Stimulated activated naive B cell treated with anti-CD40 and anti-IgM and Interleukin-4, amounts not matched to agents 10 μg/mL and 1 μg/mL and 100 μg/mL, for 72 hours (primary cell): ENCODE data around the gene LCN1.

Experiments used
- ATAC-seq, 2 donors: fragments of 150-1000 bp; cut with Tn5 transposase; replicated peaks; 2 replicates each; pipeline ENCODE4 v1.10.0; 2021; ENCODE audit warnings: moderate library complexity in 1 of 2
- DNase-seq: peaks from one replicate; pipeline ENCODE4 v3.0.0; 2021
- H3K27ac Mint-ChIP-seq: one replicate; pipeline ENCODE4 v1.8.0; 2022; ENCODE audit warnings: mild to moderate bottlenecking, mixed read lengths
- H3K27me3 Mint-ChIP-seq, 2 donors: one replicate each; pipeline ENCODE4 v1.8.0; 2022; ENCODE audit warnings: mixed read lengths in 2 of 2
- H3K36me3 Mint-ChIP-seq, 2 donors: one replicate each; pipeline ENCODE4 v1.8.0; 2022; ENCODE audit warnings: mixed read lengths in 2 of 2, mild to moderate bottlenecking in 1 of 2
- H3K4me1 Mint-ChIP-seq, 2 donors: one replicate each; pipeline ENCODE4 v1.8.0; 2022; ENCODE audit warnings: mixed read lengths in 2 of 2, mild to moderate bottlenecking in 1 of 2
- H3K4me3 Mint-ChIP-seq, 2 donors: one replicate each; pipeline ENCODE4 v1.8.0; 2022; ENCODE audit warnings: mild to moderate bottlenecking in 2 of 2, mixed read lengths in 2 of 2, moderate library complexity in 1 of 2
- H3K9me3 Mint-ChIP-seq, 2 donors: one replicate each; pipeline ENCODE4 v1.8.0; 2022; ENCODE audit warnings: mixed read lengths in 2 of 2, mild to moderate bottlenecking in 1 of 2

The LCN1 gene

DNA sequence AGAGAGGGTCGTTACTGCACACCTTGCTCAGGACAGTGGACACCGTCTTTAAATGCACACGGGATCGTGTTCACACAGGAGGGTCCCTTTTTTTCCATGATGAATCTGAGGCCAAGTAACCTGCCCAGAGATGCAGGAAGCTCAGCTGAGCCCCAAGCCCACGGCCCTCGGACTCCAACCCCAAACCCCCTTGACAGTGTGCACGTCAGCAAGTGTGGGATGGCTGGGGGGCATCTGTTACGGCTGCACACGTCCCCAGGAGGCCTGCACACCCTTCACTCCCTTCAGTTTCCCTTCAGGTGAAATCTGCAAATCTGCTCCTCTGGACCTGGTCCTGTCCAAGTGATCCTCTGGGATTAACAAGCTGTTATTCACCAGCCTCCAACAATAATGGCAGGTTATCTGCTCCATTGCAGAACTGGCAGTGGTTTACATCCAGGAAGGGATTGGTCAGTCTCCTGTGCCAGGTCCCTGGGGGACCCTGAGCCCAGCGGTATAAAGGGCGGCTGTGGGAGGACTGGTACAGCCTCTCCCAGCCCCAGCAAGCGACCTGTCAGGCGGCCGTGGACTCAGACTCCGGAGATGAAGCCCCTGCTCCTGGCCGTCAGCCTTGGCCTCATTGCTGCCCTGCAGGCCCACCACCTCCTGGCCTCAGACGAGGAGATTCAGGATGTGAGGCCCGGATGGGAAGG is at the start of gene LCN1:
Gene LCN1, plus strand, starts transcription at position 525 of the 692 bp plus-strand sequence. Its CDS starts 58 bp downstream, at position 583.
- no peak for DNase-seq
- Mint-ChIP-seq H3K36me3 (no peaks in the 10 kb centered on the region), H3K9me3 (no peaks in the 10 kb centered on the region), H3K27me3 (peaks cover 20 to 33% of the 10 kb centered on the region in 2 donors), H3K4me3 (no peak within 1 kb of the TSS), H3K27ac (no peak within 1 kb of the TSS), H3K4me1 (no peaks in the 10 kb centered on the region)
- no peak for ATAC-seq

DNA sequence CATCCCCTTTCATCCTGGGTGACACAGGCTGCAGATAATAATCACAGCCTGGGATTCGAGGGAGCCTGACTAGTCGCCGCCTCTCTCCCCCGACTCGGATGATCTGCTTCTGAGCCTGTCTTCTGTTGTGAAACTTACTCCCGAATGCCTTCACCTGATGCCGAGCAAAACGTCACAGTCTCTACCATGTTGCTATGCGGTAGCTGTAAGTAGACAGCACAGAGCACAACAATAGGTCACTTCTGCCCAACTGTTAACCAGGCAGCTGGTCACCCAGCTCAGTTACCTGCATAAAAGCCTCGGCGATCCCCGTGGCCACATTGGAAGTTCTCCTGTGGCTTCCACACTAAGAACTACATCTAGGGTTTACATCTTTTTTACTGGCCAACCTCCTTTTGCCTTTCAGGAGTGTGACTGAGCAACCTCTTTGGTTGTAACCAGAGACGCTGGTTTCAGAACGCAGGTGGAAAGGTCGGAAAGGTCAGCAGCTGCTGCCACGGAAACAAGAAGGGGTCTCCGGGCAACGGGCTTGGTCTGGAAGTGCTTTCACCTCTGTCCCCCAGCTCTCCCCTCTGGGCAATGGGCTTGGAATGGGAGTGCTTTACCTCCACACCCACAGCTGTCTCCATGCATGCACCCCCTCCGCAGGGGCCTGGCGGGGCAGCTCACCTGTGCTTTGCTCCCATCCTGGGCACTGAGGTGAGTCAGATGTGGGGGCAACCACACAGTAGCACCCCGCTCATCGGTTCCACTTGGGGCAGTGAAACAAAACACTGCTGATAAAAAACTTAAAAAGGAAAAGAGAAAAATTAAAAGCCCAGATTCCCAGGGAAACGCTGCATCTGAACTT is 49.2 kb upstream of the LCN1 start:
- DNase-seq (no peak), ATAC-seq (no peak)
- H3K9me3 Mint-ChIP-seq: no peaks in the 10 kb centered on the region
- peaks cover 41 to 53% of the 10 kb centered on the region in 2 donors for H3K27me3 Mint-ChIP-seq
- peaks cover 0 to 3% of the 10 kb centered on the region in 2 donors for H3K4me1 Mint-ChIP-seq
- H3K36me3 Mint-ChIP-seq: no peaks in the 10 kb centered on the region
- H3K27ac Mint-ChIP-seq: no peak overlapping the region
- H3K4me3 Mint-ChIP-seq: no peak overlapping the region

DNA sequence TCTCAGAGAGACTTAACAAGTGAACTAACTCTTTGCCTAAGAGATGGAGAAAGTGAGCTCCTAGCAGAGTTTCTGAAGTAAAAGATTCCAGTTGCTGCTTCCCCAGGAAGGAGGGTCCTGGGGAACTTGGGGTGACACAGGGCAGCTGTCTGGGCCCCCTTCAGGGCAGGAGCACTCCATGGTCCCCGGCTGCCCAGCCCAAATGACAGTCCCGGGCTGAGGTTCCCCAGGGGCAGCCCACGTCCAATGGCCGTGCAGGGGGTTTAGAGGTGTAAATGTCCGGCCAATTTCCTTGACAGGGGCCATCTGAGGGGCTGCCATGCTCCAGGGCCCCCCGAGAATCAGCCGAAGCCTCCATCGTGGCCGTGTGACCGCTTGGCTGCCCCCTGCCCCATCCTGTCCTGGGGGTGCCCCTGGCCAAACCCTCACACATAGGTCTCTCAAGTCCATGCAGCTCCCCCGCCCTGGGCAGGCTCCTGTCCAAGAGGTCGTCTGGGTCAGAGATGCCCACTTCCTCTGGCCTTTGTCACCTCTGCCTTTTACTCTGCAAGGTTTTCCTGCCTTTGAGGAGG is 47.2 kb upstream of the LCN1 start:
- ATAC-seq: no peak
- H3K4me3 Mint-ChIP-seq: no peak overlapping the region
- H3K27me3 Mint-ChIP-seq: peaks cover 31 to 58% of the 10 kb centered on the region in 2 donors
- H3K36me3 Mint-ChIP-seq: peaks cover 3% of the 10 kb centered on the region in 2 donors
- no peak overlapping the region for H3K27ac Mint-ChIP-seq
- H3K9me3 Mint-ChIP-seq: no peaks in the 10 kb centered on the region
- no peak for DNase-seq
- peaks cover 5% of the 10 kb centered on the region in 2 donors for H3K4me1 Mint-ChIP-seq

DNA sequence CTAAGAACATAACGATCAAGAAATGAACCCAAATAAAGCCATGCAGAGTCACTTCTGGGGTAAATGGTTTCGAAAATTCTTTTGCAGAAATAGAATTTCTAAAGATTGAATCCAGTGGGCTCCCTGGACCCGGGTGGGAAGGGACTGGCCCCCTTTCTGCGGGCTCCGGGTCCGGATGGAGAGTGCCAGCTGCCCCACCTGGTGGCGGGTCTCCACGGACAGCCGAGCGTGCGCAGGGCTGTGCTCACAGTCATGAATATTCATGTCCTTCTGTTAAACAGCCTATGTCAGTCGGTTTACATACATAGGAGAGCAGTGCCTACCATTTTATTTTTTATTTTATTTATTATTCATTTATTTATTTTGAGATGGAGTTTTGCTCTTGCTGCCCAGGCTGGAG is 46.3 kb upstream of the LCN1 start:
- Mint-ChIP-seq H3K9me3 (no peaks in the 10 kb centered on the region), H3K27me3 (peaks cover 28 to 52% of the 10 kb centered on the region in 2 donors), H3K4me1 (peaks cover 3 to 5% of the 10 kb centered on the region in 2 donors), H3K27ac (no peak overlapping the region), H3K4me3 (no peak overlapping the region), H3K36me3 (peaks cover 3% of the 10 kb centered on the region in 2 donors)
- ATAC-seq (peak; percentile 51 to 58), DNase-seq (no peak)

DNA sequence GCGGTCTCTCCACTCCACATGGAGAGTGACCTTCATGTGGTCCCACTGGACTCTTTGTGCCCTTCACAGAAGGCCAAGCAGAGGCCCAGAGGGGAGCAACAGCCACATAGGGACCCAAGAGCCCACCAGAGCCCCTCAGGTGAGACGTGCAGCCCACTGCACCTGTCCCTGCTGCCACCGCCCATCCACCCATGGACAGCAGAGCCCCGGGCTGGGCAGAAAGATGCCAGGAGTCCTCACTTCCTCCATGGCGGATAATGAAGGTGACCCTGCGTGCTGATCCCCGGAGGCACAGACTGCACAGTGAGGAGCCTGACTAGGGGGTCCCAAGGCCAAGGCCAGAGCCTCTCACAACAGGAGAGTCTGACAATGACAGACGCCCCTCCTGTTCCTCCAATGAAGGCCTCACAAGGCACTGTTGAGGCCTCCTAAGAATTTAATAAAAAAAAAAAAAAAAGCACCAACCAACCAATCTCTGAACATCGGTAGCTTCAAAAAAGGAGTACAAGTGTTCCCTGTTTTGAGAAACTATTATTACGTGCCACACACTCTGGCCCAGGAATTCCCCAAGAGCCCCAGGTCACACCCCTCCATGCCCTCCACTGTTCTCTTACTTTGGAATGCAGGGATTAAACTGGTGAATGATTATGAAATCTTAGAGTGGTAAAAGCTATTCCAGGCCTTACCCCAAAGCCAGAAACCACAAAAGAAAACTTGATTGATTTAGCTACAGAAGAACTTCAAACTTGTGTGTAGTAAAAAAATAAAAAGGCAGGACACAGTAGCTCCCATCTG is 44.5 kb upstream of the LCN1 start:
- H3K4me1 Mint-ChIP-seq: peaks cover 3 to 11% of the 10 kb centered on the region in 2 donors
- peaks cover 17 to 38% of the 10 kb centered on the region in 2 donors for H3K27me3 Mint-ChIP-seq
- no peaks in the 10 kb centered on the region for H3K9me3 Mint-ChIP-seq
- H3K27ac Mint-ChIP-seq: no peak overlapping the region
- H3K36me3 Mint-ChIP-seq: peaks cover 3% of the 10 kb centered on the region in 2 donors
- no peak overlapping the region for H3K4me3 Mint-ChIP-seq
- no peak for ATAC-seq
- DNase-seq: no peak

DNA sequence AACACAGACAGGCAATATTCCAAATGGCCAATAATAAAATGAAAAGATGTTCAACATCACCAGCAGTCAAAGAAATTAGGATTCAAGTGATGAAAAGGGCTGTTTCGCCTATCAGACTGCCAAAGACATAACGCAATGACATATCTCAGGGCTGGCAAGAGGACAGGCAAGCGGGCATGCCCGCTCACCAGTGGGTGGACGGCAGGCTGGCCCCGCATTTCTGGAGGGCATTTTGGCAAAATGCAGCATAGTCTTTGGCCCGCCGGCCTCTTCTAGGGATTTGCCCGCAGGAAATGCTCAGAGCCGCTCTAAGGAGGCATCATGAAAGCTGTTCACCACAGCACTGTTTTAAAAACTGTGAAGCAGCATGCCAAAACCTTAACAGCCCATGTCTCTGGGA is 43.0 kb upstream of the LCN1 start:
- ATAC-seq (no peak), DNase-seq (no peak)
- peaks cover 3 to 11% of the 10 kb centered on the region in 2 donors for H3K4me1 Mint-ChIP-seq
- no peak overlapping the region for H3K27ac Mint-ChIP-seq
- H3K9me3 Mint-ChIP-seq: no peaks in the 10 kb centered on the region
- peaks cover 15 to 29% of the 10 kb centered on the region in 2 donors for H3K27me3 Mint-ChIP-seq
- peaks cover 3% of the 10 kb centered on the region in 2 donors for H3K36me3 Mint-ChIP-seq
- H3K4me3 Mint-ChIP-seq: peak overlapping the region in 1 of 2 donors; percentile 96

DNA sequence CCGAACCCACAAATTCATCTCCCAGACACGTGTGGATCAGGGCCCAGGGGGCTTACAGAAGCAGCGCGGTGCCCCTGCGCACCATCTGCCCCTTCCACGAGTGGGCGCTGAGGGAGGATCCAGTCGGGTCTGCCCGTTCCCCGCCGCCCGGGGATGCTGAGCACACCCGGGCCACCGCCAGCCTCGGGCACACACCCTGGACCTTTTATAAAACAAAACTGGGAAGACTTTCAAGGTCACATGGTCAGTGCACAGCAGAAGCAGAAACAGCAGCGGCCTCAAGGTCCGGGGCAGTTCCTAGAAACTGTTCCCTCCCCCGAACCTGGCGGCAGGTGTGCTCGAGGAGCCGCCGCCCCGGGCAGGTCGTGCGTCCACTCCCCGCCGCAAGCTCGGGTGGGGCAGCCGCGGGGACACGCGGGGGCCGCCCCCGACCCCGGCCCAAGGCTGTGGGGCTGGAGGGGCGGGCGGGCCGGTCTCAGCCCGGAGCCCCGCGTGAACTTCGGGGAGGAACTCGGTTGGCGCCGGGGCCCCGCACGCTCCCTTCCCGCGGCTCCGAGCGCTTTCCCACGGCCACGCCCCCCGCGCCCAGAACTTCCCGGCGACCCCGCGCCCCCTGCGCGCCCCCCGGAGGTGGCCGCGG is 42.3 kb upstream of the LCN1 start:
- H3K27me3 Mint-ChIP-seq: peaks cover 15 to 29% of the 10 kb centered on the region in 2 donors
- H3K4me3 Mint-ChIP-seq: peak overlapping the region; percentile 89 to 96
- peak; percentile 55 to 56 for ATAC-seq
- DNase-seq: no peak
- no peaks in the 10 kb centered on the region for H3K9me3 Mint-ChIP-seq
- peaks cover 3 to 7% of the 10 kb centered on the region in 2 donors for H3K36me3 Mint-ChIP-seq
- peak overlapping the region; percentile 93 for H3K27ac Mint-ChIP-seq
- peaks cover 3 to 11% of the 10 kb centered on the region in 2 donors for H3K4me1 Mint-ChIP-seq

DNA sequence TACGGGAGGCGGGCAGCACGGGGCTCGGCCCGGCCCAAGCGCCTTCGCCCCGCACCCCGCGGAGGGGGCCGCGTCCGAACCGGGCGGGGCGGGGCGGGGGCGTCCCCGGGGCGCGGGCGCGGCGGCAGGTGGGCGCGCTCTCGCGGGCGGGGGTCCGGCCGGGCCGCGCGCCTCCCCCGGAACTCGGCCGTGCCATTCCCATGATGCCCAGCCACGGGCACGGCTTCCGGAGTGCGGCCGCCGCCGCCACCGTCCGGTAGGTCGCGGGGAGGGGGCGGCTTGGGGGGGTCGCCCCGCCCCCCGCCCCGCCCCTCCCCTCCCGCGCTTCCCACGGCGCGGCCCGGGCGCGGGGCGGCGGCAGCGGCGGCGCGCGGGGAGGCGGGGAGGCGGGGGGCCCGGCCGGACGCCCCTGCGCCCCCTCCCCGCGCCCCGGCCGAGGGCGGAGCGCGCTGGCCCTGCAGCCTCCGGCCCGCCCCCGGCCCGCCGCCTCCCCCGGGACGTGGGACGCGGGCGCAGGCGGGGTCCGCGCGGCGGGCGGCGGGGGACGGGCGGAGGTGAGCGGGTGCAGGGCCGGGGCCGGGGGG is 41.7 kb upstream of the LCN1 start, which contains the start of gene PPP1R26:
Gene PPP1R26, plus strand, starts transcription at position 314 of the 584 bp plus-strand sequence. CDS start 4,729 bp downstream, outside the sequence.
- peak within 1 kb of the TSS; percentile 89 to 96 for H3K4me3 Mint-ChIP-seq
- peaks cover 3 to 13% of the 10 kb centered on the region in 2 donors for H3K36me3 Mint-ChIP-seq
- peak within 1 kb of the TSS; percentile 93 for H3K27ac Mint-ChIP-seq
- no peak for DNase-seq
- no peaks in the 10 kb centered on the region for H3K9me3 Mint-ChIP-seq
- H3K27me3 Mint-ChIP-seq: peaks cover 15 to 29% of the 10 kb centered on the region in 2 donors
- H3K4me1 Mint-ChIP-seq: peaks cover 3 to 11% of the 10 kb centered on the region in 2 donors
- ATAC-seq: peak; percentile 26 to 29

DNA sequence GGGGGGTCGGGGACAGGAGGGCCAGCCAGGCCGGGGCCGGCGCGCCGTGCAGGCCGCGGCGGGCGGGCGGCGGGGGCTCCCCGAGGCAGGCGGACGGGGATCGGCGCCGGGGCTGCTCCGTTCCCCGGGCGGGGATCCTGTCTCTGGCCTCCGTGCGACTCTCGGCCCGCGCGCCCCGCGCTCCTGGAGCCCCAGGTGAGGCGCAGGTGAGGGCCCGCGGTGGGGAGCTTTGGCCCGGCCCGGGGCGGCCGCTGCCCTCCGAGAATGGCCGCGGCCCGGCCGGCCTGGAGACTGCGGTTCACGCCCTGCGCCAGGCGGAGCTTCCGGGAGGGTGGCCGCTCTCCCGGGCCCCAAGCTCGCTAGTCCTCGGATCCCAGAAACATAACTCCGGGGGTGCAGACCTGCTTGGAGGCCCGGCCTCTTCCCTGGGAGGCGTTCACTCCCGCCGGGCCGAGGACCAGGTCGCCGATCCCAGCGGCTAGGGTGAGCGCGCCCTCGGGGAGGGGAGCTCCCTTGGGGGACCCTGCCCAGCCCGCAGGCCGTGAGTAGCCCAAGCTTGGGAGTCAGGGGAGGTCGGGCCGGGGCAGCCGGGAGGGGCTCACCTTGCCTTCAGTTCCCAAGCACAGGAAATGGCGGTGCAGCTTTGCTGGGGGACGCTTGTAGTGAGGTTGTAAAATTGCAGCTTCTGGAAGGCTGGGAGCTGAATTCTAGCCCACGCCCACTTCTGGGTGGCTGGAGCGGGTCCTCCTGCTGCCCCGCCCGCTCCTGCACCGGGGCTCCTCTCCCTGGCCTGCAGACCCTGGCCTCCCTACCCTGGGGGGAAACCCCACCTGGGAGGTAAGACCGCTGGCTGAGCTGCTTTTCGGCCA is 40.9 kb upstream of the LCN1 start:
- DNase-seq (no peak), ATAC-seq (peak; percentile 45 to 47)
- no peaks in the 10 kb centered on the region for H3K9me3 Mint-ChIP-seq
- peaks cover 18 to 35% of the 10 kb centered on the region in 2 donors for H3K27me3 Mint-ChIP-seq
- peaks cover 4 to 20% of the 10 kb centered on the region in 2 donors for H3K36me3 Mint-ChIP-seq
- H3K4me3 Mint-ChIP-seq: peak overlapping the region; percentile 70
- H3K4me1 Mint-ChIP-seq: peaks cover 3 to 11% of the 10 kb centered on the region in 2 donors
- no peak overlapping the region for H3K27ac Mint-ChIP-seq

DNA sequence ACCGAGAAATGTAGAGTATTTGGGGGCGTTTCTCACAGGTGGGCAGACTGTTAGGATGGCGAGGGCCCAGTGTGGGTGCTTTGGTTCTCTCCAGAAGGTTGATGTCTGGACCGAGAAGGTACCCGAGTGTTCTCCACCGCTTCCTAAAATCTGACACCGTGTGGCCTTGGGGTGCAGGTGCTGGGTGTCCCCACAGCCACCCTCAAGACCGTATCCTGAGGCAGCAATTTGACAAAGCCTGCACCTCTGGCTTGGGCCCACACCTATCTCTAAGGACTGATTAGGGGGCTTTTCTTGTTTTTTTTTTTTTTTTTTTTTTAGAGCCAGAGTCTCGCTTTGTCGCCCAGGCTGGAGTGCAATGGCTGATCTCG is 40.3 kb upstream of the LCN1 start:
- Mint-ChIP-seq H3K36me3 (peaks cover 5 to 24% of the 10 kb centered on the region in 2 donors), H3K27ac (no peak overlapping the region), H3K9me3 (no peaks in the 10 kb centered on the region), H3K4me1 (peaks cover 3 to 11% of the 10 kb centered on the region in 2 donors), H3K27me3 (peaks cover 12 to 29% of the 10 kb centered on the region in 2 donors), H3K4me3 (peak overlapping the region in 1 of 2 donors; percentile 70)
- ATAC-seq (peak; percentile 30 to 35), DNase-seq (no peak)

DNA sequence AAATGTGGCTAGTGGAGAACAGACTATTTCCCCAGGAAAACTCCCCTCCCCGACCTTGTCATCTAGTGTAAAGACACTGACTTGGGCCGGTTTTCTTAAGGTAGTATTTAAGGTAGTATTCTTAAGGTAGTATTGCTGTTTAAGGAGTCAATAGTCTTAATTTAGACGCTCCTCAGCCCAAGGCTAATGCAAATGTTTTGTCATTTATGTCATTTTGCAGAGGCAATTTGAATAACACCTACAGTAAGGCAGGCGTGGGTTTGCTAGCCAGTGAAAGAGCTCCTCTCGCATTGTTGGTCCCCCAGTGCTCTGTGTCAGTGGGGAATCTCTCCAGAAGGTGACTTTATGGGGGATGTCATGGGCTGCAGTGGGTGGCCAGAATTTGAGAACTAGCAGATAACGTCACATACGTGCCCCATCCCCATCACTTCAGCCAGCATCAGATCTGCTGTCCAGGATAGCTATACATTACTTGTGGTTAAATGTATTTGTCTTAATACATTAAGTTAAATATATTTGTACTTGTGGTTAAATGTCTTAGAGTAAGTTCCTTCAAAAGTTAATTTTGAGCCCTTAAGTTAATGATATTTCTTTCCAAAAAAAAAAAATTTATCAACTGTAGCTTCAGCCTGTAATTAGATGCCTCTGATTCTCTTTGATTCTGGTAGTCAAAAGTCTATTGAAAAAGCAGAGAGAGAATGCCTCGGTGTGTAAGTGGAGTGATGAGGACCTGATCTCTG is 39.1 kb upstream of the LCN1 start:
- H3K36me3 Mint-ChIP-seq: peaks cover 5 to 32% of the 10 kb centered on the region in 2 donors
- H3K27ac Mint-ChIP-seq: no peak overlapping the region
- no peak for DNase-seq
- H3K9me3 Mint-ChIP-seq: no peaks in the 10 kb centered on the region
- H3K4me1 Mint-ChIP-seq: peaks cover 3 to 11% of the 10 kb centered on the region in 2 donors
- no peak for ATAC-seq
- no peak overlapping the region for H3K4me3 Mint-ChIP-seq
- H3K27me3 Mint-ChIP-seq: peaks cover 12 to 21% of the 10 kb centered on the region in 2 donors
